Effector memory CD4-positive, alpha-beta T cell (primary cell): ENCODE data around the gene AWAT2.

ENCODE experiments used
- DNase-seq, 3 donors: peaks; one replicate each; pipeline ENCODE4 v3.0.0-alpha.2; 2020
- H3K27ac ChIP-seq: 2 replicates; pipeline ENCODE4 v1.7.0; 2013; ENCODE audit warnings: mild to moderate bottlenecking, low read length, moderate library complexity; ENCODE audit not compliant: insufficient read depth, poor library complexity, severe bottlenecking
- H3K27me3 ChIP-seq: replicated peaks from 2 replicates; pipeline ENCODE4 v1.7.0; 2013; ENCODE audit warnings: mild to moderate bottlenecking, low read length; ENCODE audit not compliant: insufficient read depth, control insufficient read depth, poor library complexity, severe bottlenecking
- H3K36me3 ChIP-seq: 2 replicates; pipeline ENCODE4 v1.7.0; 2013; ENCODE audit warnings: mild to moderate bottlenecking, low read length, moderate library complexity; ENCODE audit not compliant: control insufficient read depth, insufficient read depth
- H3K4me1 ChIP-seq: 2 replicates; pipeline ENCODE4 v1.7.0; 2013; ENCODE audit warnings: low read length, mild to moderate bottlenecking; ENCODE audit not compliant: control insufficient read depth, insufficient read depth, poor library complexity, severe bottlenecking
- H3K4me3 ChIP-seq: 2 replicates; pipeline ENCODE4 v1.7.0; 2013; ENCODE audit warnings: low read length, low read depth, mild to moderate bottlenecking; ENCODE audit not compliant: insufficient read depth, poor library complexity, severe bottlenecking
- H3K9me3 ChIP-seq: 2 replicates; pipeline ENCODE4 v1.7.0; 2013; ENCODE audit warnings: mild to moderate bottlenecking, low read length, moderate library complexity; ENCODE audit not compliant: control insufficient read depth
- total RNA-seq, 3 donors: gene quantifications; one replicate each; lab custom pipeline; 2026; lab: John Stamatoyannopoulos, UW

The AWAT2 gene, protein sequence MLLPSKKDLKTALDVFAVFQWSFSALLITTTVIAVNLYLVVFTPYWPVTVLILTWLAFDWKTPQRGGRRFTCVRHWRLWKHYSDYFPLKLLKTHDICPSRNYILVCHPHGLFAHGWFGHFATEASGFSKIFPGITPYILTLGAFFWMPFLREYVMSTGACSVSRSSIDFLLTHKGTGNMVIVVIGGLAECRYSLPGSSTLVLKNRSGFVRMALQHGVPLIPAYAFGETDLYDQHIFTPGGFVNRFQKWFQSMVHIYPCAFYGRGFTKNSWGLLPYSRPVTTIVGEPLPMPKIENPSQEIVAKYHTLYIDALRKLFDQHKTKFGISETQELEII
- 0 reads per million in 3 donors for total RNA-seq

DNA sequence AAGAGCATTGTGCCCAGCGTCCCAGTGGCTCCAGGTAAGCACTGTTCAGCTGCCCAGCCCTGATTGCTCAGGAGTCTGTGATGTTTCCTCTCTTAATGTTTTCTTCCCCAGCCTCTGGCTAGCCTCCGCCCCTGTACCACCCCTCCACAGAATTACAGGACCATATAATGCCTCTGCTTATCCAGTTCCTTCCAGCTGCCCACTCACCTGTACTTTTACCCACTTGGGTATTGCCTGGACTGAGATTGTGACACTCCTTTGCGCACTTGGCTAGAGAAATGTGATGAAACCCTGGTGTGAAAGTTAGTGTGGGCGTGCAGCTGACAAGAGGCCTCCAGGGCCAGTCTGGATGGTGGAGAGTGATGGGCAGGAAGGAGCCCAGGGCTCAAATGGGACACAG is at the start of gene AWAT2:
Gene AWAT2, minus strand, starts transcription at position 14 of the 400 bp plus-strand sequence. Its CDS starts 6 bp downstream, at position 8.
- Histone ChIP-seq H3K36me3 (no peaks in the 10 kb centered on the region), H3K27me3 (no peaks in the 10 kb centered on the region), H3K4me3 (no peak within 1 kb of the TSS), H3K27ac (no peak within 1 kb of the TSS), H3K4me1 (no peaks in the 10 kb centered on the region), H3K9me3 (no peaks in the 10 kb centered on the region)
- DNase-seq: no peak

DNA sequence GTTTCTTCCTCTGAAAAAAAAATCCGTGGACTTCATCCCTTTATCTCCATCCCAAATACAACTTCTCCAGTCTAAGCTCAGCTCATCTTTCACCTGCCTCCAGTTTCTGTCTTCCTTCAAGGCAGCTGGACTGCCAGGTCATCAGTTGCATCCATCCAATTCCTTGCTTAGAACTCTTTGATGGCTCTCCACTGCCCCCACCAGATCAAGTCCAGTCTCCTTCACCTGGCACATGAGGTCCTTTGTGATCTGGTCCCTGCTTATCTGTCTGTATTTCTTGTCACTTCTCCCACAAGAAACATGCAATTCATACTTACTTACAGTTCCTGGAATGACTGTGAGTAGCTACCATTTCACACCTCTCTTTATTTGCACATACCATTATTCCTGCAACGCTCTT is 46.3 kb upstream of the AWAT2 start:
- H3K4me1 ChIP-seq: no peaks in the 10 kb centered on the region
- H3K36me3 ChIP-seq: no peaks in the 10 kb centered on the region
- H3K9me3 ChIP-seq: no peaks in the 10 kb centered on the region
- no peak overlapping the region for H3K27ac ChIP-seq
- no peaks in the 10 kb centered on the region for H3K27me3 ChIP-seq
- DNase-seq: no peak
- H3K4me3 ChIP-seq: no peak overlapping the region

DNA sequence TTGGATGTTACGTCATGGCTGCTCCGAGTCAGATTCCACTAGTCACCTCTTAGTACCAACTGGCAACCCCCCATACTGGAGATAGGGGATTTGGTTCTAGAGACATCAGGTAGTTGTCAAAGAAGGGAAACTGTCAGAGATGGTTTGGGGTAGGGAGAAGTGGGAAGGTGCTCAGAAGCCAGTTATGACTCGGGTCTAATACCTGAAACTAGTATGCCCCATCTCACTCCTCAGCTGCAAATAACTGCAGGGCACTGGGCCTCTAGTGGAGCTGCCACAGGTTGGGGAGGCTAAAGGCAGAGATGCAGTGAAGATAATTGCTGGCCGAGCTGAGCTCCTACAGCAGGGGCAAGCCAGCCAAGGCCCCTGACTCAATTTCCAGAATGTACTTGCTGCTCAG is 42.5 kb upstream of the AWAT2 start:
- Histone ChIP-seq H3K4me1 (no peaks in the 10 kb centered on the region), H3K27me3 (no peaks in the 10 kb centered on the region), H3K9me3 (no peaks in the 10 kb centered on the region), H3K36me3 (no peaks in the 10 kb centered on the region), H3K4me3 (no peak overlapping the region), H3K27ac (no peak overlapping the region)
- DNase-seq: no peak

DNA sequence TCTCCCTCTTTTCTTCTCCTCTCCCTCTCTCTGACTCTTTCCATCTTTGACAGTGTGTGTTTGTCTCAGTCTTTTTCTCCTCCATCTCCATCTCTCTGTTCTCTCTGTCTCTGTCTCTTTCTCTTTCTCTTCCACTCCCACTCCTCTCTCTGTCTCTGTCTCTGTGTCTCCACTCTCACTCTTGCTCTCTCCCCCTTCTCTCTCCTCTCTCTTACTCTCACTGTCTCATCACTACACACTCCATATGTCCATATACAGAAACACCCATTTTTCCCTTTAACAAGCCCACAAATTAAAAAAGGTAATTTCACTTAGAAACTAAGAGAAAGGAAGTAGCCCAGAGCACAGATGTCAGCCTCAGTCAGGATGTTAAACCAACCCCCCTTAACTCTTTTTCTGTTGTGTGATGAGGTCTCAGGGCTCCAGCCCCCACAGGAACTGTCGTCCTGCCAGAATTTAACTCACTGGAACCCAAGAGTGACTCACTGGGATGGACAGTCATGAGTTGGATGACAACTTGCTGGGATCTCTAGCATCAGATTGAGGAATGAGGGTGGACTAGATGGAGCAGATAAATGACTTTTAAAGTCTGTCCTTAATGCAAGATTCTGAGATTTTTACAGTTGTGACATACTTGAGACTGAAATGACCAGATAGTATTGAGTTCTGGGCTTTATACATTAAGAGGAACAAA is 40.0 kb upstream of the AWAT2 start:
- Histone ChIP-seq H3K27me3 (no peaks in the 10 kb centered on the region), H3K4me1 (no peaks in the 10 kb centered on the region), H3K9me3 (no peaks in the 10 kb centered on the region), H3K36me3 (no peaks in the 10 kb centered on the region), H3K4me3 (no peak overlapping the region), H3K27ac (no peak overlapping the region)
- DNase-seq: no peak

DNA sequence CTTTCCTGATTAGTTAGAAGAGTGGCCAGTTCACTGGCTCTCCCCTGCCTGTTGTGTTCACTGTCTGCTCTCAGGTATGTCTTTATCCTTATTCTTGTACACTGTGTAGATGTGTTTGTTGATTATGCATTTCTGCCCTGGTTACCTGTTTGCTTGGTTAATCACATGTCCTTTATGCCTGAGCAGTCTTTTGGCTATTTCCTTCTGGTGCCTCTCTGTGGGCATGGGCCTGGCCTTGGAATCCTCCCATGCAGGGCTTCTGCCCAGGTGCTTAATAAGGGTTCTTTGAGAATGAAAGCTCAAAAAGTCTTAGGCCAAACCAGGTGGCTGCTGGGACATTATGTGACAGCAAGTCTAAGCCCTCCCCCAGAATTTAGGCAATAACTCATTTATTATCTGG is 39.0 kb upstream of the AWAT2 start:
- H3K36me3 ChIP-seq: no peaks in the 10 kb centered on the region
- H3K27ac ChIP-seq: no peak overlapping the region
- no peak for DNase-seq
- H3K9me3 ChIP-seq: no peaks in the 10 kb centered on the region
- H3K4me1 ChIP-seq: no peaks in the 10 kb centered on the region
- no peak overlapping the region for H3K4me3 ChIP-seq
- H3K27me3 ChIP-seq: no peaks in the 10 kb centered on the region

DNA sequence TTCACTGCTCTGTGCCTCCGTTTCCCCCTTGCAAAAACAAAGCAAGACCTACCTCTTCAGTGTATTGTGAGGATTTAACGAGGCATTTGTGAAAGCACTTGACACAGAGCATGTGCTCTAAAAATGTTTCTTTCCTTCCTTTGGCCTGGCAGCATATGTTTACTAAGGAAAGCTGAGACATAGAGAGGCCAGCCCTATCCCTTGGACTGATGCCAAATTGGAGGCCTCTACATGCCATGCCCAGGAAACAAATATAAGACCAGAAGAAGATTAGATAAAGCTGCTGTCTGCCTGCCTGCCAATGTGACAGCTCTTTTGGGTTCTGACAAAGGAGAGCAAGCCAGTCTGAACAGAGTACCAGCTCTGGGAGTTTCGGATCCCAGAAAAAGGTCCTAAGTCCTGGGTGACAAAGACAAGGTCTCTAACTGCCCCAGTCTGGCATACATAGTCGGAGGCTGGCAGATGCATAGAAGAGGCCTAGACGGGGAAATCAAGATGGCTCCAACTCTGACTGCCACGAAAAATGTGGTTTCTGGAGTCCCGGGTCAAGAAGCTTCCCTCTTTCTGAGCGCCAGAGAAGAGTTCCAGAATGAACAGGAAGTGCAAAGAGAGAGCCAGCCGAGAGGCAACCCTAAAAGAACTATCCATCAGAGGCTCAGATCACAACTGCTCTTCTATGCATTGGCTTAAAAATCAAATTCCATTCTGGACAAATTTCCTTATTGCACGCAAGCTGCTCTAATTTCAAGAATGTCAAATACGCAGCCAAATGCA is 38.3 kb upstream of the AWAT2 start:
- H3K4me3 ChIP-seq: no peak overlapping the region
- H3K36me3 ChIP-seq: no peaks in the 10 kb centered on the region
- no peaks in the 10 kb centered on the region for H3K4me1 ChIP-seq
- no peak for DNase-seq
- H3K27me3 ChIP-seq: no peaks in the 10 kb centered on the region
- H3K9me3 ChIP-seq: no peaks in the 10 kb centered on the region
- H3K27ac ChIP-seq: no peak overlapping the region

DNA sequence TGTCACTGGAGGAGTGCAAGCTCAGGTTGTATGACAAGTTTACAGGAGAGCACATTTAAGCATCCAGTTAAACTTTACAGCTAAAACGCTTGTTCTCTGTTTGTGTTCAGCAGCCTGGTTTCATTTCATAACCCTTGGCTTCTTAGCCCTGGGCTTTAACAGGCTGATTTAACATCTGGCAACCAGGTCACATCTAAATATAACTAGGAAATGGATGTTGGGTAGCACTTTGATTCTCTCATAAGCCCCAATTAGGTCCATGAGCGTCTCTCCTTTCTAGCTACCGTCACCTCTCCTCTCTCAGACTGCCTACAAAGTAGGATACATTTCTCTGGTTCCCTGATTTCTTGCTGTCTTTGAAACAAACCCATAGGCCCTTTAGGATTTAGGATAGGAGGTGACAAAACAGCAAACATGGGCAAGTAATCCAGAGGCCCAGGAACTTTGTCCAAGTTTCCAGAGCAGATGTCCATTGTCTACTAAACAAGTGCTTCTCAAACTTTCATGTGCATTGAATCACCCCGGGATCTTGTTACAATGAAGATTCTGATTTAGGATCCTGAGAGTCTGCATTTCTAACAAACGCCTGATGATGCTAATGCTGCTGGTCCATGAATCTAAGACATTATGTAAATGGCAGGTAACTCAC is 35.0 kb upstream of the AWAT2 start:
- DNase-seq: no peak

DNA sequence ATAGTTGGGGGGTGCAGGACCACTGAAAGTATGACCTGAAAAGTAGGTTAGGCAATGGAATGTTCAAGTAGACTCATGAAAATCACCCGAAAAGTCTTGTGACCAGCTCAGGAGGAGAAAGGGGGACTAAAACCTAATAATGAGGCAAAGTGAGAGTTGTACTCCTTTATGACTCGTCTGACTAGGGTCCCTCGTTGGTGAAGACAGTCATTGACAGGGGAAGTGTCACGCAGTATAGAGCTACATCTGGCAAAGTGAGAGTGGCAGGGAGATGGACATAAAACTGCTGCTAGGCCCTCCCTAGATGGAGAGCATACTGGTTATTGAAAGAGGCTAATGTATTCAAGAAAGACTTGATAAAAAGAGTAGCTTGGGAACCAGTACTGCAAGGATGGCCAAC is 33.0 kb upstream of the AWAT2 start:
- no peaks in the 10 kb centered on the region for H3K27me3 ChIP-seq
- H3K4me3 ChIP-seq: no peak overlapping the region
- no peak for DNase-seq
- H3K4me1 ChIP-seq: no peaks in the 10 kb centered on the region
- H3K9me3 ChIP-seq: no peaks in the 10 kb centered on the region
- H3K36me3 ChIP-seq: no peaks in the 10 kb centered on the region
- no peak overlapping the region for H3K27ac ChIP-seq

More for the DNA sequence above, 35.0 kb upstream of the AWAT2 start:
- H3K27me3 ChIP-seq: no peaks in the 10 kb centered on the region
- no peaks in the 10 kb centered on the region for H3K36me3 ChIP-seq
- H3K4me1 ChIP-seq: no peaks in the 10 kb centered on the region
- H3K4me3 ChIP-seq: no peak overlapping the region
- no peak overlapping the region for H3K27ac ChIP-seq
- H3K9me3 ChIP-seq: no peaks in the 10 kb centered on the region

DNA sequence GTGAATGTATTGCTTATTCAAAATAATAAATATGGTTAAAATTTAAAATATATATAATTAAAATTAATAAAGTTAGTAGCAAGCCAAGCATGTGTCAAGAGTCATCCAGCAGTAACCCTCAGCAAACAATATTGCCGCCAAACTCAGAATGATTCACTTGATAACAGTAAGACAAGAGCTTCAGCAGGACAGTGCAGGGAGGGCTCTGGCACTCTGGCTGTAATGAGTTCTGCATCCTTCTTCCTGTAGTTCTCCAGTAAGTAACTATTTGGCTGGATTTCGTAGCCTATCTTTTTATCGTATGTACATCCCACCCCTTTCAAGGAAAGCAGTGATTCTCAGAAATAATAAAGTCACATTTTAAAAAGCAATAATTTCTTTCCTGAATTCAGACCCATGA is 30.1 kb upstream of the AWAT2 start:
- no peak for DNase-seq
- Histone ChIP-seq H3K27me3 (no peaks in the 10 kb centered on the region), H3K27ac (no peak overlapping the region), H3K4me3 (no peak overlapping the region), H3K9me3 (no peaks in the 10 kb centered on the region), H3K4me1 (no peaks in the 10 kb centered on the region), H3K36me3 (no peaks in the 10 kb centered on the region)
